Measurements from ENCODE around the gene TUBB2A. TPM values are rescaled to one million over a fixed set of nuclear protein-coding genes. Genes with fewer than 3 reads are reported as not detected.
A peak's percentile ranks its signal among the peaks of the same experiment; 100 is the strongest.

Gene TUBB2A
- total and polyA plus RNA-seq, 2 of the 13 experiments (the other 11 are each of a cell fraction or from before 2014, with no cell fraction given) = 35.3 to 106 TPM

DNA sequence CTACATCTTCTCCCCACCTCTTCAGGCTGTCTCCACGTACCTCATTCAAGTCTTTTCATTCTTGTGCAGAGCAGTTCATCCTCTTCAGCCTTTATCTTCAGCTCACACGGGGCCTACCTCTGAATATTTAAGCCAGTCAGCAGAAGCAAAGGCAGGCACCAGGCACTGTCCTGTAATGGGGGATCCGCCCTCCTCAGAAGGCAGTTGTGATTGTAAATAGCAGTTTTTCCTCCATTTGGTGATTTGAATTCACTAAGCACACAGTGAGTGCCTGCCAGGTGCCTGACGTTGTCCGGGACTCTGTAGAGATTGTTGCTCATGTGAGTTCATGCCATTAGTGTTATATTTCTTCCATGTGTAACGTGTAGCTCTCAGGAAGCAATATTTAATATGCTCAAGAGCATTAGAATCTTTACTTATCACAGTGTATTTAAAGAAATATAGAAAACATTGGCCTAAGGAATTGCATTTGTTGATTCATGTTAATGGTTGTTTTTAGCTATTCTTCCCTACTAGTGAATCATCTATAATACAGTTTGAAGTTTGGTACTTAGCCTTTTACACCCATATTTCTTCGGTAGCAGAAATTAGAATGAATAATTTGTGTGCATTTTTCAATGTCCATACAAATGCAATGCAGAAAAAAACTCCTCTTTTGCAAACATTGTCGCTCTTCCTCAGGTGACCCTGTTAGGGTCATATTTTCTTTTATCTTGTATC lies 20.9 kb downstream of the TUBB2A start:
- H3K9me3 ChIP-seq (ENCODE audit: low read length) = no peaks in the 10 kb centered on the region
- H3K27ac ChIP-seq (ENCODE audit: extremely low read length, insufficient read depth, low read length) = peak overlapping the region; percentile 90
- POLR2A ChIA-PET = interaction anchor here (0.6 to 3.0 kb wide), 9 partner anchors 9 to 146 kb away, joined by 3 to 18 read pairs (median 6); partner anchors contain the start of genes BPHL and TUBB2A
- H3K27me3 ChIP-seq (ENCODE audit: control insufficient read depth in 1 of 2, insufficient read depth in 2 of 2, low read length in 2 of 2) = no peaks in the 10 kb centered on the region
- peaks cover 3 to 20% of the 10 kb centered on the region in 2 experiments; a peak in 3 of 5 replicates for H3K36me3 ChIP-seq (replicated peaks in 1 of 2; ENCODE audit: control insufficient read depth in 1 of 2, insufficient read depth in 2 of 2, low read length in 2 of 2)
- DNase-seq (ENCODE audit: low spot score) (no peak), FAIRE-seq (no peak), ATAC-seq (no peak)
- peak overlapping the region; percentile 73 for H3K4me2 ChIP-seq (ENCODE audit: low read depth, low read length)
- H4K20me1 ChIP-seq (ENCODE audit: insufficient read depth, low read length) = no peaks in the 10 kb centered on the region
- WGBS (ENCODE audit: low lambda C conversion rate) = 80% methylated on average over 8 of the region's 8 CpGs
- in situ Hi-C loops (cut with HindIII; ENCODE audit: extremely low pct_ligation_motif_present, low pct_unique_long_range_greater_than_20kb) = loop anchor here (5.0 kb wide), 1 partner anchor 111 kb away; no protein-coding TSS in a partner anchor
- H3K4me1 ChIP-seq (ENCODE audit: insufficient read depth, low read length) = peaks cover 74% of the 10 kb centered on the region
- CTCF ChIA-PET (ENCODE audit: low intra/inter-chr PET ratio, low total read pairs) = no interaction called here
- peak overlapping the region; percentile 68 for H3K9ac ChIP-seq (ENCODE audit: insufficient read depth, low read depth, low read length)
- H2AFZ ChIP-seq (ENCODE audit: low read length) = no peak overlapping the region
- no TSS peak for BruUV-seq (replicated peaks)
- no peaks in the 10 kb centered on the region for H3K79me2 ChIP-seq (ENCODE audit: insufficient read depth, low read length)
- intact Hi-C loops (cut with micrococcal nuclease; ENCODE audit: unreplicated experiment) = loop anchor here (5.0 kb wide), 1 partner anchor 96 kb away; no protein-coding TSS in a partner anchor
- H3K4me3 ChIP-seq (replicated peaks in 1 of 3; ENCODE audit: insufficient read depth in 1 of 3, low read depth in 2 of 3, low read length in 3 of 3) = peak overlapping the region in 1 of 3 experiments; percentile 47; a peak in 1 of 6 replicates
- TF ChIP-seq NCOR1 (IDR thresholded peaks at IDR 0.05; ENCODE audit: borderline replicate concordance, low read length) (no peak), SAP130 (CRISPR knock-in tag; IDR thresholded peaks at IDR 0.05; ENCODE audit: low read depth) (0 out of 2 replicates have a peak, but pooled peaks have one; percentile 3), ATF7-NPFF (CRISPR knock-in tag; IDR thresholded peaks at IDR 0.05; ENCODE audit: low read depth) (no peak), ZNF572 (CRISPR knock-in tag; IDR thresholded peaks at IDR 0.05) (0 out of 2 replicates have a peak, but pooled peaks have one; percentile 5), ZFP90 (CRISPR knock-in tag; IDR thresholded peaks at IDR 0.05; ENCODE audit: borderline replicate concordance) (no peak), JARID2 (CRISPR knock-in tag; IDR thresholded peaks at IDR 0.05; ENCODE audit: insufficient replicate concordance) (no peak), HNRNPUL1 (IDR thresholded peaks at IDR 0.05; ENCODE audit: low read depth, low read length) (no peak), SMAD9 (CRISPR knock-in tag; IDR thresholded peaks at IDR 0.05) (no peak), FOXC1 (CRISPR knock-in tag; IDR thresholded peaks at IDR 0.05; ENCODE audit: borderline replicate concordance) (0 out of 2 replicates have a peak, but pooled peaks have one; percentile 35), SOX6 (IDR thresholded peaks at IDR 0.05) (no peak), SOX6 (CRISPR knock-in tag; IDR thresholded peaks at IDR 0.05) (no peak), MAFK (conservative IDR thresholded peaks at IDR 0.05 in 1 of 2, IDR thresholded peaks at IDR 0.05 in 1 of 2; ENCODE audit: low read length in 2 of 2) (peak in 1 of 2 experiments; percentile 46; a peak in 2 of 4 replicates), ZSCAN22 (CRISPR knock-in tag; IDR thresholded peaks at IDR 0.05) (0 out of 2 replicates have a peak, but pooled peaks have one; percentile 13), RBAK (CRISPR knock-in tag; IDR thresholded peaks at IDR 0.05) (no peak), ZNF558 (CRISPR knock-in tag; IDR thresholded peaks at IDR 0.05; ENCODE audit: borderline replicate concordance) (no peak), ZNF136 (CRISPR knock-in tag; IDR thresholded peaks at IDR 0.05; ENCODE audit: low read depth) (0 out of 2 replicates have a peak, but pooled peaks have one; percentile 23), SSRP1 (CRISPR knock-in tag; IDR thresholded peaks at IDR 0.05) (no peak)
- TF ChIP-seq, protein P1, sequence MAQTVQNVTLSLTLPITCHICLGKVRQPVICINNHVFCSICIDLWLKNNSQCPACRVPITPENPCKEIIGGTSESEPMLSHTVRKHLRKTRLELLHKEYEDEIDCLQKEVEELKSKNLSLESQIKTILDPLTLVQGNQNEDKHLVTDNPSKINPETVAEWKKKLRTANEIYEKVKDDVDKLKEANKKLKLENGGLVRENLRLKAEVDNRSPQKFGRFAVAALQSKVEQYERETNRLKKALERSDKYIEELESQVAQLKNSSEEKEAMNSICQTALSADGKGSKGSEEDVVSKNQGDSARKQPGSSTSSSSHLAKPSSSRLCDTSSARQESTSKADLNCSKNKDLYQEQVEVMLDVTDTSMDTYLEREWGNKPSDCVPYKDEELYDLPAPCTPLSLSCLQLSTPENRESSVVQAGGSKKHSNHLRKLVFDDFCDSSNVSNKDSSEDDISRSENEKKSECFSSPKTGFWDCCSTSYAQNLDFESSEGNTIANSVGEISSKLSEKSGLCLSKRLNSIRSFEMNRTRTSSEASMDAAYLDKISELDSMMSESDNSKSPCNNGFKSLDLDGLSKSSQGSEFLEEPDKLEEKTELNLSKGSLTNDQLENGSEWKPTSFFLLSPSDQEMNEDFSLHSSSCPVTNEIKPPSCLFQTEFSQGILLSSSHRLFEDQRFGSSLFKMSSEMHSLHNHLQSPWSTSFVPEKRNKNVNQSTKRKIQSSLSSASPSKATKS (CRISPR knock-in tag; IDR thresholded peaks at IDR 0.05) = no peak
- TF ChIP-seq, protein P2, sequence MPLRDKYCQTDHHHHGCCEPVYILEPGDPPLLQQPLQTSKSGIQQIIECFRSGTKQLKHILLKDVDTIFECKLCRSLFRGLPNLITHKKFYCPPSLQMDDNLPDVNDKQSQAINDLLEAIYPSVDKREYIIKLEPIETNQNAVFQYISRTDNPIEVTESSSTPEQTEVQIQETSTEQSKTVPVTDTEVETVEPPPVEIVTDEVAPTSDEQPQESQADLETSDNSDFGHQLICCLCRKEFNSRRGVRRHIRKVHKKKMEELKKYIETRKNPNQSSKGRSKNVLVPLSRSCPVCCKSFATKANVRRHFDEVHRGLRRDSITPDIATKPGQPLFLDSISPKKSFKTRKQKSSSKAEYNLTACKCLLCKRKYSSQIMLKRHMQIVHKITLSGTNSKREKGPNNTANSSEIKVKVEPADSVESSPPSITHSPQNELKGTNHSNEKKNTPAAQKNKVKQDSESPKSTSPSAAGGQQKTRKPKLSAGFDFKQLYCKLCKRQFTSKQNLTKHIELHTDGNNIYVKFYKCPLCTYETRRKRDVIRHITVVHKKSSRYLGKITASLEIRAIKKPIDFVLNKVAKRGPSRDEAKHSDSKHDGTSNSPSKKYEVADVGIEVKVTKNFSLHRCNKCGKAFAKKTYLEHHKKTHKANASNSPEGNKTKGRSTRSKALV (CRISPR knock-in tag; IDR thresholded peaks at IDR 0.05) = no peak

All from HepG2 (cell line).